Measurements from ENCODE around the gene PRKAG2. TPM values are rescaled to one million over a fixed set of nuclear protein-coding genes. Genes with fewer than 3 reads are reported as not detected.

The PRKAG2 gene
- polyA plus RNA-seq, 1 donor: 14.2 TPM

DNA sequence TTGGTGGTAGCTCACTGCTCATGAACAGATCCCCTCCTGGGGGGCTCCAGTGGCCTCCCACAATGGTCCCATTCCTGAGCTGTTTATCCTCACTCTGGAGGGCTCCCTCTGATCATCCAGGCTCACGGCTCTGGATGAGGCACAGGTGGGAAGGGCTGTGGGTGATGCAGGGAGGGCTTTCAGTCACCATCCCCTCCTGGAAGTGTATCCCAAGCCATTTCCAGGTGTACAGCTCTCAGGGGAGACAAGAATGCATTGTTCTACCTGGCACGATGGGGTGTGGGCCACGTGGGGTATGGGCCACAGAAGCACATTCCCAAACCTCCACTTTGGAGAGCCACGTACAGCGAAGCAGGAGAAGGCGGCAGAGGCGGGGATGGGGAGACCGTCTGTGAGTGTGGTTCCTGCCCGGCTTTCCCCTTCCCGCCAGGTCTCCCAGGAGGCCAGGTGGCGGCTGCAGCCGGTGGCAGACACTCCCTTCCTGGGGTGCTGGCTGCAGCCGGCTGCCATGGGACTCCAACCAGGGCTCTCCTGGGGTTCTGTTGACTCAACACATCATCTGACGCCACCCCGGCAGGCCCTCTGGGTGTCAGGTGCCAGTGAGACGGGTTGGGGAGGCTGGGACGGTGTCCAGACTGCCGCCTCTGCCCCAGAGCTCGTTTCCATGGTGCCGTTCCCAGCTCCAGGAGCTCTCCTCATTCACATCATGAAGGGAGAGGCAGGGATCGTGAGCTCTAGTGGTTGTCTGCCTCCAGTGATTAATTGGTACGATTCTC lies 187.5 kb downstream of the PRKAG2 start:
- no peak for DNase-seq

- no peak for DNase-seq
These were observed 188.6 kb downstream of the PRKAG2 start for GRCh38 chr7:151688236-151688780.

DNA sequence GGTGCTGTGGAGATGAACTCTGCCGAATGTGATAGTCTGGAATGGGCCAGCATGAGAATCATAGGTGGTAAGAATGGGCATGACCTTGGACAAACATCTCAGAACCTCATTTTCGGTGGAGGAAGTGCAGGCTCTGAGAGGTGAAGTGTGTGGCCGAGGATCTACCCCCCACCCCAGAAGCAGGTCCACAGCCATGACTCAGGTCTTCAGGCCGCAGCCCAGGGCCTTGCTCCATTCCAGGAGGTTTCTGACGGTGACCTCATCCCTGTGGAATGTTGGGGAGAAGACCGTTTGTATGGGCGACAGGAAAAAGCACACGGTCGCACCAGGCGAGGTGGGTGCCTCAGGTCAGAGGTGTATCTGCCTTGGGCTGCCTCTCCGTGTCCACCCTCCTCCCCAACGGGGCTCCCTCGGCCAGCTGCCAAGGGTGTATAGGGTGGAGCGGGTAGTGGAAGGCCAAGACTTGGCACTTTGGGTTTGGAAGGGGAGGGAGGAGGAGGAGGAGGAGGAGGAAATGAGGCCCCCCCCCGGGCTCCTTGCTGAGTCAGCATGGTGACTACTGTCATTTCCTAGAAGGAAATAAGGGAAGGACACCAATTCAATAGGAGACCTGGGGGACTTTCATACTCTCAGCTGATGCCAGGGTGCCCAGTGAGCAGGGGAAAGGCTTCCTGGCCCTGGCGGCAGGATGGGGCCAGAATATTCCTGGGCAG lies 189.2 kb downstream of the PRKAG2 start:
- no peak for DNase-seq

GRCh38 chr7:151686826-151687225 lies 190.1 kb downstream of the PRKAG2 start:
- DNase-seq: no peak

DNA sequence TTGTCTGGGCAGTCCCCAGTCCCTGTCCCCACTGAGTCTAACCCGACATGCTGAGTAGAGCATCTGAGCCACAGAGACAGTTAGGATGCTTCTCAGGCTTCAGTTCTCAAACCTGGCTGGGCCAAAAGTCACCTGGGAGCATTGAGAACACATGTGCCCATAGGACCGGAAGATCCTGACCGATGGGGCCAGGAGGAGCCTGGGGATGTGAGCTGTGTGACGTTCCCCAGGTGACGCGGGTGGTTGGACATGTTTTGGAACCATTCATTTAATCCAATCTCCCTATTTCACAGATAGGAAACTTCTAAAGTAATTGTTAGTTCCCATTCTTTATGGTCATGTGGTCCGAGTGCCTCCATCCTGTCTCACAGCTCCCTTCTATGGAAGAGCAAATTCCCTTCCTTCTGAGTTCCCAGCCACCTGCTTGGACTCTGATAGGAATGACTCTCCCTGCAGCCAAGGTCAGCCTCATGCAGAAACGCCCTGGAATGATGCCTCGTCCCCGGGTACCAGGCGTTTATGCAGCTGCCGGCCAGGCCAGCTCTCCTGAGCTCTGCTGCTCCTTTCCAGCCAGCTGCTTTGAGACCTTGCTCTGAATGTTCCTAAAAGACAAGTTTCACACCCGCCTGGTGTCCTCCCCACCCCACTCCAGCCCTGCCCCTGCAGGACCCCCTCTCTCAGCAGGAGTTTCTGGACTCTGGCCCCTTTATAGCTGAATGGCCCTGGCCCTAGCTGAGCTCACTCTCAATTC lies 190.7 kb downstream of the PRKAG2 start:
- no peak for DNase-seq

GRCh38 chr7:151684408-151685175 lies 192.3 kb downstream of the PRKAG2 start:
- no peak for DNase-seq

GRCh38 chr7:151683615-151684407 lies 193.1 kb downstream of the PRKAG2 start:
- DNase-seq: no peak

- no peak for DNase-seq
These were observed 193.9 kb downstream of the PRKAG2 start for GRCh38 chr7:151682831-151683614.

DNA sequence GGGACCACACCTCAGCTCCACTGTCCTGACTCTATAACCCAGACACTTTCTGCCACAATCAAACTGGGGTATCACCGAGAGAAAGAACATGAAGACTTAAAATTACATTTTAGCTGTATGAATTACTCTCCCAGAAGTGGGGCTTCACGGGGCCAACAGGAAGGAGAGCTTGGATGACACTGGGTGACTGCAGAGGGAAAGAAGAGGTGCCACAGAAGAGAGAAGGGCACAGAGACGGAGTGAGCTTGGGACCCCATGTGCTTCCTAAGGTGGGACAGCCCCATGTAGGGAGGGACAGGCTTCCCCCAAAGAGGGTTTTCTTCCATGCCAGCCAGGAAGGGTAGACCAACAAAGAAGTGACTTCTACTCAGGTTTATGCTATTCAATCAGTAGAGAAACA lies 195.2 kb downstream of the PRKAG2 start:
- no peak for DNase-seq

DNA sequence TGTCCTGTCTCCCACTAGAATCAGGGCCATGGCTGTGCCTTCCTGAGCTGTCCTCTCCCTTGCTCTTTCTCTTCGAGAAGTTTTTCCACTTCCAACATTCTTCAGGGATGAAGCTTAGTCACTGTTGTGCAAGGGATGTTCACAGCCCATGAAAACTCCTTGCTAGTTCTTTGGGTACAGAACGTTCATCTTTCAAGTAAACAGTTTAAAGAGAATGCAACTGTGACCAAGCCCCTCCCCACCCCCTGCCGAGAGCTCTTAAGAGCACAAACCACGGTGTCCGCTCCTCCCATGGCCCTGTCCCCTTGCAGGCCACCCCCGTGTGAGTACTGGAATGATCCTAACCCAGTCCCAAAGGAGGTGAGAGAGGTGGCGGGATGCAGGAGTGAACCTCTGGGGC lies 196.1 kb downstream of the PRKAG2 start:
- no peak for DNase-seq

GRCh38 chr7:151679881-151680612 lies 196.9 kb downstream of the PRKAG2 start:
- no peak for DNase-seq

DNA sequence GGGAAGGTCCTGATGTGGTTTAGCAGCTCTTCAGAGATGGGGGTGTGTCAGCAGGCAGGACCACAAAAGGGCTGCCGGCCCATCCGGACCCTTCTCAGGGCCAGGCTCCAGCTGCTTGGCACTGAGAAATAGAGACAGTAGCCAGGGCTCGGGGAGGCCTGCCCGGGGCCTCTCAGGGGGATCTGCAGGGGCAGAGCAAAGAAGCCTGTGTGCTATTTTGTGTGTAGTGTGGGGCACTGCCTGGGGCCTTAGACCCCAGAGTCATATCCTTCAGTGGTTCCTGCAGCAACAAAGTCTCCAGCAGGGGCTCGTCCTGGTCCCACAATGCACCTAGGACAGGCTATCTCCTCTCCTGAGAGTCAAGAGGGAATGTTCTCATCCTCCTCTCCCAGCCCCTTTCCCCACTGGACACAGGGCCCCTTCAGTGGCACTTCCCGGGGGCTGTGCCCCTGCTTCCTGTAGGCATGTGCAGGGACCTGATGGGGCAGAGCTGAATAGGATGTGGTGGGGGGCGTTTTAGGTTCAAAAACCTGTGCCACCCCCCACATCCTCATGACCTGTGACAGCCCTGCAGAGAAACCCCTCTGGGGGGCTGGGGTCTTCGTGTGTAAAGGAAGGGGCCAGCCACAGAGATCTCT lies 197.7 kb downstream of the PRKAG2 start:
- DNase-seq: no peak

GRCh38 chr7:151678227-151678604 lies 198.7 kb downstream of the PRKAG2 start:
- DNase-seq: no peak

GRCh38 chr7:151677581-151678226 lies 199.2 kb downstream of the PRKAG2 start:
- DNase-seq: no peak

- DNase-seq: no peak
These were observed 200.2 kb downstream of the PRKAG2 start for GRCh38 chr7:151676759-151677158.

DNA sequence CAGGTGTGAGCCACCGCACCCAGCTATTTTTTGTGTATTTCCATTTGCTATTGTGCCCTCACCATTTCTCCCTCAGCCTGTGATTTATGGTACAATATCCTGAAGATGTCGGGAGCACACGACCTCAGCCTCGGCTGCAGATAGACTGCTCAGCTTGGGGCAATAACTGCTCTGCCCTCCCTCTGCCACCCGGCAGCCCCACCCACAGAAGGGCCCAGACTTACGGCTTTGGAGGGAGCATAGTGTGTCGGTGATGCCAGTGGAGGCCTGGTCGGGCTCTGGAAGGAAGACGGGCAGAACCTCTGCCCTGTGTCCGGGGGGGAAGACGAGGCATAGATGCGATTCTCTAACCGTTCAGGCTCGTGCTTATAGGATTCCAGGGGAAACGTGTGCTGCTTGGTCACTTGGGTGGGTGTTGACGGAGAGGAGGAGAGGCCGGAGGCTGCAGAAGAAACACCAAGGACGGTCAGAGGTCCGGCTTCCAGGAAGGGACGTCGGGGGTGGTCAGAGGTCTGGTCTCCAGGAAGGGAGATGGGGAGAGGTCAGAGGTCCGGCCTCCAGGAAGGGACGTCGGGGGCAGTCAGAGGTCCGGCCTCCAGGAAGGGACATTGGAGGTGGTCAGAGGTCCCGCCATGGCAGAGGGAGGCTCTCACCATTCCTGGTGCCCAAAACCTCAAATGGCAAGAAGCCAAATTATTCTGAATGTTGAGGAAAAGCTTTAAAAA lies 201.6 kb downstream of the PRKAG2 start:
- DNase-seq: no peak

GRCh38 chr7:151674161-151674920 lies 202.6 kb downstream of the PRKAG2 start:
- no peak for DNase-seq

All from hindlimb muscle (tissue), 1 donor.